ENCODE data around the gene LRP1. TPM values are rescaled to one million over a fixed set of nuclear protein-coding genes. Genes with fewer than 3 reads are reported as not detected.
A peak's percentile ranks its signal among the peaks of the same experiment; 100 is the strongest.

Gene LRP1
- total and polyA plus RNA-seq, 2 of the 4 experiments (the other 2 are of a cell fraction) = 73.1 to 142 TPM

- H3K18ac ChIP-seq (ENCODE audit: low read depth, low read length) = peak overlapping the region; percentile 80
- H2BK120ac ChIP-seq (ENCODE audit: low read depth, low read length) = peak overlapping the region; percentile 92
- peak overlapping the region; percentile 97 for H3K14ac ChIP-seq (replicated peaks; ENCODE audit: low read depth, low read length)
- peak overlapping the region; percentile 98 for H3K27ac ChIP-seq (ENCODE audit: insufficient read depth, low read length)
- peaks cover 8% of the 10 kb centered on the region for H3K4me1 ChIP-seq (ENCODE audit: control insufficient read depth, insufficient read depth, low read length)
- H3K4me3 ChIP-seq (ENCODE audit: insufficient read depth, low read depth, low read length) = peak overlapping the region; percentile 59
- H4K20me1 ChIP-seq (ENCODE audit: insufficient read depth, low read length) = peaks cover 18% of the 10 kb centered on the region
- peak overlapping the region; percentile 89 for H2AK5ac ChIP-seq (ENCODE audit: low read depth, low read length)
- peak overlapping the region; percentile 98 for H2AK9ac ChIP-seq (replicated peaks; ENCODE audit: low read depth, low read length, poor library complexity)
- H3K56ac ChIP-seq (ENCODE audit: extremely low read depth, insufficient read depth, low read length) = peak overlapping the region; percentile 94
- H3K4me2 ChIP-seq (ENCODE audit: low read depth, low read length) = peak overlapping the region; percentile 62
- no peak for ATAC-seq (ENCODE audit: low read depth)
- H2BK15ac ChIP-seq (ENCODE audit: low read depth, low read length) = peak overlapping the region; percentile 90
- DNase-seq = peak; percentile 69
- H3K27me3 ChIP-seq (ENCODE audit: control insufficient read depth, insufficient read depth, low read length) = no peaks in the 10 kb centered on the region
- peak overlapping the region; percentile 98 for H3K23ac ChIP-seq (ENCODE audit: low read depth, low read length)
- peak overlapping the region; percentile 91 for H3K9ac ChIP-seq (ENCODE audit: low read depth, low read length)
- peak overlapping the region; percentile 34 for H4K5ac ChIP-seq (ENCODE audit: low read depth, low read length)
- peak overlapping the region; percentile 85 for H2AFZ ChIP-seq (replicated peaks; ENCODE audit: low read length, poor library complexity)
- H3K36me3 ChIP-seq (ENCODE audit: control insufficient read depth, insufficient read depth, low read length) = peaks cover 7% of the 10 kb centered on the region
- POLR2A ChIA-PET (ENCODE audit: unreplicated experiment) = interaction anchor here (1.0 kb wide), 1 partner anchor 42 kb away, joined by 4 read pairs; no protein-coding TSS in a partner anchor
- no TSS peak for BruUV-seq (replicated peaks)
- peaks cover 5 to 28% of the 10 kb centered on the region in 2 experiments; a peak in 3 of 4 replicates for H3K79me1 ChIP-seq (ENCODE audit: low read depth in 1 of 2, low read length in 2 of 2)
- TF ChIP-seq CEBPB (IDR thresholded peaks at IDR 0.05; ENCODE audit: low read depth, low read length) (no peak), FOS (IDR thresholded peaks at IDR 0.05; ENCODE audit: low read depth, low read length) (no peak), RFX5 (IDR thresholded peaks at IDR 0.05; ENCODE audit: low read depth, low read length) (no peak), BHLHE40 (IDR thresholded peaks at IDR 0.05; ENCODE audit: low read depth, low read length) (peak; percentile 83), USF2 (IDR thresholded peaks at IDR 0.05; ENCODE audit: low read depth, low read length) (peak; percentile 51; the same call in 1 of the 2 replicates), MXI1 (IDR thresholded peaks at IDR 0.05; ENCODE audit: borderline replicate concordance, low read depth, low read length) (peak; percentile 76; the same call in 1 of the 2 replicates), CHD1 (IDR thresholded peaks at IDR 0.05; ENCODE audit: low read depth, low read length) (no peak), MAZ (IDR thresholded peaks at IDR 0.05; ENCODE audit: borderline replicate concordance, low read depth, low read length) (peak; percentile 32; the same call in 1 of the 2 replicates)
- intact Hi-C loops (cut with micrococcal nuclease) = no loop called here
- no CpG with 5 or more reads among the region's 12 CpGs for WGBS, 2 experiments (ENCODE audit: extremely low coverage in 2 of 2, insufficient read length in 1 of 2)
- peak overlapping the region; percentile 98 for H3K4ac ChIP-seq (ENCODE audit: low read depth, low read length)
- peak overlapping the region; percentile 88 for H2BK5ac ChIP-seq (ENCODE audit: low read depth, low read length, poor library complexity, severe bottlenecking)
- H4K8ac ChIP-seq (ENCODE audit: low read depth in 2 of 2, low read length in 2 of 2) = peak overlapping the region; percentile 86 to 93
- in situ Hi-C loops (cut with MboI; ENCODE audit: low sequenced_read_pairs) = no loop called here
- dilution Hi-C loops (cut with HindIII; ENCODE audit: low sequenced_read_pairs, unreplicated experiment) = no loop called here
- CTCF ChIA-PET = interaction anchor here (1.0 kb wide), 1 partner anchor 153 kb away, joined by 3 read pairs; no protein-coding TSS in a partner anchor
- no peaks in the 10 kb centered on the region for H3K9me3 ChIP-seq (ENCODE audit: control insufficient read depth, insufficient read depth, low read length)
- H3K9me1 ChIP-seq (ENCODE audit: insufficient read depth, low read length) = peaks cover 6% of the 10 kb centered on the region
- peak overlapping the region; percentile 95 for H4K91ac ChIP-seq (ENCODE audit: insufficient read depth, low read depth, low read length)
- peak overlapping the region; percentile 63 for H2BK20ac ChIP-seq (ENCODE audit: low read depth, low read length)
Observed at GRCh38 chr12:57085999-57086492, 42.2 kb upstream of the LRP1 start.

All from IMR-90 (cell line).